Measurements from ENCODE around the gene IGSF3. TPM values are rescaled to one million over a fixed set of nuclear protein-coding genes. Genes with fewer than 3 reads are reported as not detected.
"Not testable (repeated sequence)": the region's sequence is repeated elsewhere in the genome, so short reads cannot be mapped to it uniquely, and the experiment has no call there.

IGSF3 gene
- total RNA-seq, 1 donor from 2014 or later, result 7.2 TPM

- CTCF ChIA-PET, result no interaction called here
- no peak for ATAC-seq (ENCODE audit: low read depth)
- Mint-ChIP-seq H3K4me3 (no peak overlapping the region), H3K27me3 (peaks cover 34% of the 10 kb centered on the region), H3K4me1 (peaks cover 15% of the 10 kb centered on the region), H3K36me3 (ENCODE audit: low read depth) (no peaks in the 10 kb centered on the region), H3K9me3 (no peaks in the 10 kb centered on the region), H3K27ac (no peak overlapping the region)
- DNase-seq, result no peak
- intact Hi-C loops (cut with micrococcal nuclease), result no loop called here
- POLR2A ChIA-PET, result no interaction called here
- TF ChIP-seq CTCF (IDR thresholded peaks at IDR 0.05), result no peak
Measured at GRCh38 chr1:116663821-116664220, 3.7 kb downstream of the IGSF3 start.

- Mint-ChIP-seq H3K27me3 (peaks cover 22% of the 10 kb centered on the region), H3K9me3 (no peaks in the 10 kb centered on the region), H3K4me1 (peaks cover 11% of the 10 kb centered on the region), H3K36me3 (ENCODE audit: low read depth) (no peaks in the 10 kb centered on the region), H3K27ac (no peak overlapping the region), H3K4me3 (no peak overlapping the region)
- ATAC-seq (ENCODE audit: low read depth), result no peak
- ChIA-PET POLR2A (no interaction called here), CTCF (no interaction called here)
- no peak for TF ChIP-seq CTCF (IDR thresholded peaks at IDR 0.05)
- no peak for DNase-seq
- intact Hi-C loops (cut with micrococcal nuclease), result no loop called here
Measured at GRCh38 chr1:116661633-116662032, 5.9 kb downstream of the IGSF3 start.

- DNase-seq; CTCF ChIA-PET; intact Hi-C loops (cut with micrococcal nuclease); H3K9me3 Mint-ChIP-seq; H3K4me1 Mint-ChIP-seq; POLR2A ChIA-PET; H3K27me3 Mint-ChIP-seq; H3K36me3 Mint-ChIP-seq (ENCODE audit: low read depth); H3K4me3 Mint-ChIP-seq; H3K27ac Mint-ChIP-seq; ATAC-seq (ENCODE audit: low read depth): not testable (repeated sequence)
Measured at GRCh38 chr1:116658645-116659044, 8.9 kb downstream of the IGSF3 start.

- CTCF ChIA-PET; H3K27me3 Mint-ChIP-seq; POLR2A ChIA-PET; H3K36me3 Mint-ChIP-seq (ENCODE audit: low read depth); intact Hi-C loops (cut with micrococcal nuclease); DNase-seq; H3K9me3 Mint-ChIP-seq; H3K27ac Mint-ChIP-seq; H3K4me1 Mint-ChIP-seq; ATAC-seq (ENCODE audit: low read depth); H3K4me3 Mint-ChIP-seq: not testable (repeated sequence)
Measured at GRCh38 chr1:116657836-116658235, 9.7 kb downstream of the IGSF3 start.

GRCh38 chr1:116654351-116654750, 13.2 kb downstream of the IGSF3 start:
- no peak overlapping the region for H3K4me3 Mint-ChIP-seq
- ATAC-seq (ENCODE audit: low read depth) (no peak), DNase-seq (no peak)
- no peak for TF ChIP-seq CTCF (IDR thresholded peaks at IDR 0.05)
- POLR2A ChIA-PET, result no interaction called here
- H3K36me3 Mint-ChIP-seq (ENCODE audit: low read depth), result no peaks in the 10 kb centered on the region
- H3K27me3 Mint-ChIP-seq, result peaks cover 3% of the 10 kb centered on the region
- no peaks in the 10 kb centered on the region for H3K9me3 Mint-ChIP-seq
- CTCF ChIA-PET, result no interaction called here
- no peak overlapping the region for H3K27ac Mint-ChIP-seq
- intact Hi-C loops (cut with micrococcal nuclease), result no loop called here
- H3K4me1 Mint-ChIP-seq, result no peaks in the 10 kb centered on the region

- H3K36me3 Mint-ChIP-seq (ENCODE audit: low read depth); H3K27me3 Mint-ChIP-seq; ATAC-seq (ENCODE audit: low read depth); intact Hi-C loops (cut with micrococcal nuclease); H3K27ac Mint-ChIP-seq; H3K4me1 Mint-ChIP-seq; H3K9me3 Mint-ChIP-seq; DNase-seq; POLR2A ChIA-PET; CTCF ChIA-PET; H3K4me3 Mint-ChIP-seq: not testable (repeated sequence)
Measured at GRCh38 chr1:116652598-116652997, 14.9 kb downstream of the IGSF3 start.

- H3K27ac Mint-ChIP-seq; ATAC-seq (ENCODE audit: low read depth); H3K36me3 Mint-ChIP-seq (ENCODE audit: low read depth); POLR2A ChIA-PET; H3K27me3 Mint-ChIP-seq; H3K4me1 Mint-ChIP-seq; H3K9me3 Mint-ChIP-seq; intact Hi-C loops (cut with micrococcal nuclease); DNase-seq; H3K4me3 Mint-ChIP-seq: not testable (repeated sequence)
- CTCF ChIA-PET, result interaction anchor here (1.0 kb wide), 1 partner anchor 76 kb away, joined by 3 read pairs; no protein-coding TSS in a partner anchor
Measured at GRCh38 chr1:116650781-116651180, 16.8 kb downstream of the IGSF3 start.

- H3K27ac Mint-ChIP-seq; H3K27me3 Mint-ChIP-seq; H3K4me1 Mint-ChIP-seq; ATAC-seq (ENCODE audit: low read depth); intact Hi-C loops (cut with micrococcal nuclease); H3K9me3 Mint-ChIP-seq; DNase-seq; POLR2A ChIA-PET; H3K4me3 Mint-ChIP-seq; H3K36me3 Mint-ChIP-seq (ENCODE audit: low read depth); CTCF ChIA-PET: not testable (repeated sequence)
Measured at GRCh38 chr1:116649041-116649440, 18.5 kb downstream of the IGSF3 start.

GRCh38 chr1:116648325-116648724, 19.2 kb downstream of the IGSF3 start:
- H3K27me3 Mint-ChIP-seq; intact Hi-C loops (cut with micrococcal nuclease); ATAC-seq (ENCODE audit: low read depth); H3K36me3 Mint-ChIP-seq (ENCODE audit: low read depth); H3K4me3 Mint-ChIP-seq; DNase-seq; CTCF ChIA-PET; H3K9me3 Mint-ChIP-seq; POLR2A ChIA-PET; H3K27ac Mint-ChIP-seq; H3K4me1 Mint-ChIP-seq: not testable (repeated sequence)

- POLR2A ChIA-PET, H3K27ac Mint-ChIP-seq: not testable (repeated sequence)
Measured at GRCh38 chr1:116647186-116647585, 20.3 kb downstream of the IGSF3 start.

More at GRCh38 chr1:116647186-116647585, 20.3 kb downstream of the IGSF3 start:
- H3K4me1 Mint-ChIP-seq; H3K9me3 Mint-ChIP-seq; H3K36me3 Mint-ChIP-seq (ENCODE audit: low read depth); CTCF ChIA-PET; intact Hi-C loops (cut with micrococcal nuclease); H3K4me3 Mint-ChIP-seq; H3K27me3 Mint-ChIP-seq; DNase-seq; ATAC-seq (ENCODE audit: low read depth): not testable (repeated sequence)

Data from activated B cell treated with CpG ODN at 0.5 μM for 24 hours (primary cell).